A549 treated with CORT108297 at 1 μM for 4 hours (cell line): ENCODE results near the gene SPINK14. TPM values are rescaled to one million over a fixed set of nuclear protein-coding genes. Genes with fewer than 3 reads are reported as not detected.

ENCODE experiments used
- total RNA-seq: library from RNA; stranded (reverse); fragments of 200-300 nt; extraction: Qiagen RNA extraction; gene quantifications from 5 replicates; pipeline ENCODE4 v1.2.3, GENCODE V29; 2022

The SPINK14 gene, protein sequence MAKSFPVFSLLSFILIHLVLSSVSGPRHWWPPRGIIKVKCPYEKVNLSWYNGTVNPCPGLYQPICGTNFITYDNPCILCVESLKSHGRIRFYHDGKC
- not detected in 5 replicates for total RNA-seq

DNA sequence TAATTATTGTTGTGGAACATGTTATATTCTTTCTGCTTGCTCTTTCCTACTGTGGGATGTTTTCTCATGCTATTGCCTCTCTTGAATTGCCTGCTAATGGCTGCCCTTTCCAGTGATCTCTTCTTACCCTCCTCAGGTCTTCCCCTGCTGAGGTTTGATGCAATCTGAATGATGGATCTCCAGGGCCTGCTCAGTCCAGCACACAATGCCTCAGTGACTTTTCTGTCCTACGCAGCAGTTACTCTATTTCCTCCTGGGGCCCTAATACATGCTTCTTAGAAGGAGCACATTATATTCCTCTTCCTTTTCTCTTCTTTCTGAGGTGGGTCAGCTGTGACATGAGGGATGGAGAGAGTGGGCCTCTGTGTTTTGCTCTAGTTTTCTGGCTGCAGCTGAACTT lies at the start of gene SPINK14:
SPINK14 (plus strand) TSS at position 301 of the 400 bp plus-strand sequence. CDS start 1,187 bp downstream, outside the sequence.

GRCh38 chr5:148202531-148203203 lies 34.3 kb downstream of the SPINK14 start, which contains the start of gene SPINK6:
Gene SPINK6, plus strand, starts transcription at chr5:148203042. Its CDS starts 55 bp downstream, at chr5:148203097.

Other genes starting within 250 kb of the SPINK14 start
- gene SPINK5, start 104.6 kb upstream of the SPINK14 start, total RNA-seq, result not detected in 5 replicates
- 0.21 to 0.65 TPM (median 0.29 TPM) in 4 of 5 replicates, not detected in the other for gene SPINK6, start 34.5 kb downstream of the SPINK14 start, total RNA-seq
- gene MARCOL, start 70.0 kb downstream of the SPINK14 start, total RNA-seq, result not detected in 5 replicates
- gene SPINK13, start 100.2 kb downstream of the SPINK14 start, total RNA-seq, result 0.10 TPM in 1 of 5 replicates, not detected in the others
- not detected in 5 replicates for gene SPINK7, start 143.9 kb downstream of the SPINK14 start, total RNA-seq
- not detected in 5 replicates for gene SPINK9, start 167.0 kb downstream of the SPINK14 start, total RNA-seq
- 13.8 to 22.4 TPM (median 18.3 TPM) in 5 replicates for gene FBXO38, start 215.4 kb downstream of the SPINK14 start, total RNA-seq